ENCODE results near the gene MTNR1B.

The MTNR1B gene

GRCh38 chr11:92978271-92979111 is 9.0 kb downstream of the MTNR1B start:
- DNase-seq, result peak in 1 of 2 donors; percentile 5

- DNase-seq, result no peak
These were observed 9.7 kb downstream of the MTNR1B start for GRCh38 chr11:92979176-92979575.

- no peak for DNase-seq
These were observed 10.9 kb downstream of the MTNR1B start for GRCh38 chr11:92980312-92980711.

GRCh38 chr11:92981508-92982043 is 12.1 kb downstream of the MTNR1B start:
- DNase-seq, result no peak

GRCh38 chr11:92986585-92986984 is 17.1 kb downstream of the MTNR1B start:
- DNase-seq, result no peak

- DNase-seq, result no peak
These were observed 23.6 kb downstream of the MTNR1B start for GRCh38 chr11:92993004-92993403.

- DNase-seq, result no peak
These were observed 31.3 kb downstream of the MTNR1B start for GRCh38 chr11:93000511-93001476.

GRCh38 chr11:93001806-93002205 is 32.4 kb downstream of the MTNR1B start:
- DNase-seq, result no peak

GRCh38 chr11:93002380-93002779 is 32.9 kb downstream of the MTNR1B start:
- no peak for DNase-seq

- DNase-seq, result no peak
These were observed 35.8 kb downstream of the MTNR1B start for GRCh38 chr11:93005239-93005638.

- DNase-seq, result no peak
These were observed 44.2 kb downstream of the MTNR1B start for GRCh38 chr11:93013646-93014045.

- no peak for DNase-seq
These were observed 47.1 kb downstream of the MTNR1B start for GRCh38 chr11:93016595-93016994.

GRCh38 chr11:93017821-93018690 is 48.6 kb downstream of the MTNR1B start:
- DNase-seq, result no peak

- DNase-seq, result no peak
These were observed 51.0 kb downstream of the MTNR1B start for GRCh38 chr11:93020248-93021046.

GRCh38 chr11:93024369-93024768 is 54.9 kb downstream of the MTNR1B start:
- no peak for DNase-seq

GRCh38 chr11:93025558-93026255 is 56.3 kb downstream of the MTNR1B start:
- no peak for DNase-seq

GRCh38 chr11:93028960-93029522 is 59.6 kb downstream of the MTNR1B start:
- no peak for DNase-seq

GRCh38 chr11:93031386-93031785 is 61.9 kb downstream of the MTNR1B start:
- no peak for DNase-seq
